ENCODE data around the gene TRA2B. TPM values are rescaled to one million over a fixed set of nuclear protein-coding genes. Genes with fewer than 3 reads are reported as not detected.

TRA2B gene
- total RNA-seq, 5 donors from 2014 or later (not counting 1 experiment from before 2014, with no cell fraction given): 166 to 583 (median 175) TPM

DNA sequence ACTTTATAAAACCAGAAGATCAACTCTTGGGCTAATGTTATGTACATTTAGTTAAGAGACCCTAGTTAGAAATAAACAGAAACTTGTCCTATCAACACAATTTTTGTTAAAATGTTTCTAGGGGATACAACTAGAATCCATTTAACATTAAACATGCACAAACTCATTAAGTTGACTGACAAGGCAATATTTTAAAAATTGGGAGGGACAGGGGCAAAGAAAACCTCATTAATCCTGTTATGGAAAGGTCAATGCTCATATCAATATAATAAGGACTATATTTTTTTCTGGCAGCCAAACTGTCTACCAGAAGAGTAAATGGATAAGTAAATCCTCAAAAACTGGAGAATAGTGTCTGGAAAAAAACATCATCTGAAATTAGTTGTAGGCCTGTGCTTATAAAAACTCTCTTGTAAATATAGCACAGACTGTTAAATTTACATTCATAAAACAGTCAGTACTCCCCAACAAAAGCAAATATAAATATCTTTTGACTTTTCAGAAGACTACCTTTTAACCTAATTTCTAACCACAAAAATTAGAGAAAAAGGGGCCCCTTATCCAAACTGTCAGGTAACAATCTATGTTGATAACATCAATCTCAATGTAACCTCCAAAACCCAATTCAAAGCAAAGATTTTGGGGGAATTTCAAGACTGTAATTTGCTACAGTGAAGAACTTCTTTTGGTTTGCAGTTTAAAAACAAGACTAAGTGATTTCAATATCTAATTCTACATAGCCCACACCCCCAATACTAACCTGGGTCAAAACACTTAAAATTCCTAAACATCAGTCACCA, 4.2 kb downstream of the TRA2B start:
- H3K4me1 ChIP-seq (ENCODE audit: control insufficient read depth in 1 of 2, extremely low read depth in 1 of 2, insufficient read depth in 2 of 2, low read length in 2 of 2): peaks cover 16 to 62% of the 10 kb centered on the region in 2 experiments
- peaks cover 31% of the 10 kb centered on the region for H3K36me3 Mint-ChIP-seq
- peak overlapping the region; percentile 40 to 55 for H3K27ac Mint-ChIP-seq
- ChIA-PET POLR2A (interaction anchor here in 1 of 2 donors (3.2 kb wide), 1 partner anchor 20 kb away, joined by 20 read pairs; no protein-coding TSS in a partner anchor), CTCF (interaction anchor here (1.2 to 2.6 kb wide), 3 partner anchors 10 kb away, joined by 4 to 30 read pairs (median 5); no protein-coding TSS in a partner anchor)
- peak overlapping the region; percentile 98 to 100 (median 100) for H3K4me3 Mint-ChIP-seq
- no peaks in the 10 kb centered on the region for H3K27me3 ChIP-seq (replicated peaks in 1 of 2; ENCODE audit: control insufficient read depth in 2 of 2, extremely low read depth in 1 of 2, insufficient read depth in 2 of 2, low read length in 1 of 2)
- H3K27me3 Mint-ChIP-seq: no peaks in the 10 kb centered on the region
- no peaks in the 10 kb centered on the region for H3K9me3 ChIP-seq
- H3K27ac ChIP-seq (ENCODE audit: low read length): peak overlapping the region; percentile 10
- DNase-seq (no peak), ATAC-seq (replicated peaks in 1 of 4) (no peak)
- H3K4me1 Mint-ChIP-seq: peaks cover 76 to 84% (median 77%) of the 10 kb centered on the region in 3 donors
- no peaks in the 10 kb centered on the region for H3K9me3 Mint-ChIP-seq
- H3K36me3 ChIP-seq (ENCODE audit: control insufficient read depth in 2 of 2, extremely low read depth in 1 of 2, insufficient read depth in 1 of 2, low read length in 1 of 2): peaks cover 4 to 12% of the 10 kb centered on the region in 2 donors
- H3K4me3 ChIP-seq (ENCODE audit: control insufficient read depth in 1 of 2, extremely low read depth in 1 of 2, low read length in 1 of 2): peak overlapping the region; percentile 19 to 80

- Histone ChIP-seq H3K36me3 (ENCODE audit: control insufficient read depth in 2 of 2, extremely low read depth in 1 of 2, insufficient read depth in 1 of 2, low read length in 1 of 2) (peaks cover 4 to 14% of the 10 kb centered on the region in 2 donors), H3K4me1 (ENCODE audit: control insufficient read depth in 1 of 2, extremely low read depth in 1 of 2, insufficient read depth in 2 of 2, low read length in 2 of 2) (peaks cover 17 to 78% of the 10 kb centered on the region in 2 experiments), H3K9me3 (no peaks in the 10 kb centered on the region), H3K27ac (ENCODE audit: low read length) (no peak overlapping the region), H3K27me3 (replicated peaks in 1 of 2; ENCODE audit: control insufficient read depth in 2 of 2, extremely low read depth in 1 of 2, insufficient read depth in 2 of 2, low read length in 1 of 2) (no peaks in the 10 kb centered on the region), H3K4me3 (ENCODE audit: control insufficient read depth in 1 of 2, extremely low read depth in 1 of 2, low read length in 1 of 2) (peak overlapping the region; percentile 5 to 32)
- peak overlapping the region; percentile 98 to 100 (median 100) for H3K4me3 Mint-ChIP-seq
- 0% methylated on average over 2 of the region's 8 CpGs for WGBS (ENCODE audit: insufficient coverage)
- ChIA-PET CTCF (interaction anchor here (0.6 to 2.6 kb wide), 4 partner anchors 10 to 51 kb away, joined by 3 to 30 read pairs (median 4); no protein-coding TSS in a partner anchor), POLR2A (interaction anchor here (0.6 to 3.2 kb wide), 11 partner anchors 10 to 646 kb away, joined by 3 to 20 read pairs (median 8); partner anchors contain the start of gene DNAJB11 (in 1 of the 2))
- peaks cover 37% of the 10 kb centered on the region for H3K36me3 Mint-ChIP-seq
- no peaks in the 10 kb centered on the region for H3K9me3 Mint-ChIP-seq
- H3K4me1 Mint-ChIP-seq: peaks cover 87 to 94% (median 89%) of the 10 kb centered on the region in 3 donors
- ATAC-seq (replicated peaks in 1 of 4) (no peak), DNase-seq (no peak)
- peak overlapping the region; percentile 66 to 68 for H3K27ac Mint-ChIP-seq
- H3K27me3 Mint-ChIP-seq: no peaks in the 10 kb centered on the region
These were observed 5.8 kb downstream of the TRA2B start for GRCh38 chr3:185931777-185932612.

DNA sequence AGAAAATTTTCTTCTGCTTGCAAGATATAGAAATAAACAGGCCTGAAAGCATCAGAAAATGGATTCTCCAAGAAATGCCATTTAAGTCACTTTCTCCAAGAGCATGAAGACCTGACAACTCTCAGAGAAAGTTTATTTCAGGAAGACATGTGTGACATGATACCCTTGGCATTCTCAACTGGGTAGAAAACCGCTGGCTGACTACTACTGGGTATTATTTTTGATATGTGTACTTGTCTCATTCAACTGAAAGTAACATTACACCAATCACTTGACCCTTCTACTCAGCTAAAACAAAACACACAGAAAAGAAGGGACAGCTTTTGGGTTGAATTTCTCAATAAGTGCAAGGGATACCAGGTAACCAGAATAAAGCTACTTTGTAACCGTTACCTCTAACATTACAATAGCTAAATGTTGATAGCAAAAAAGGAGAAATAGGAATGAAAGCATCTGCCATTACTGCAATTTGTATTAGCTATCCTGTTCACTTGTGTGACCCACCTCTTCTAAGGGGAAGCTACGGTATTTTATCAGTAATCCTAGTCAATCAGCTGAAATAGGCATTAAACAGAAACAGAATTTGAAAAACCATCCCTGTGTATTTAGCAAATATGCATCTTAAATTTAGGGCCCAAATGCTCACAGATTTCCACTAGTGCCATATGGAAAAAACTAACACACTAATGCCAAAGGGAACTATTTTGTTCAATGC, 7.3 kb downstream of the TRA2B start:
- peaks cover 4 to 27% of the 10 kb centered on the region in 2 donors for H3K36me3 ChIP-seq (ENCODE audit: control insufficient read depth in 2 of 2, extremely low read depth in 1 of 2, insufficient read depth in 1 of 2, low read length in 1 of 2)
- peaks cover 21 to 85% of the 10 kb centered on the region in 2 experiments for H3K4me1 ChIP-seq (ENCODE audit: control insufficient read depth in 1 of 2, extremely low read depth in 1 of 2, insufficient read depth in 2 of 2, low read length in 2 of 2)
- peaks cover 45% of the 10 kb centered on the region for H3K36me3 Mint-ChIP-seq
- H3K27me3 ChIP-seq (replicated peaks in 1 of 2; ENCODE audit: control insufficient read depth in 2 of 2, extremely low read depth in 1 of 2, insufficient read depth in 2 of 2, low read length in 1 of 2): no peaks in the 10 kb centered on the region
- peaks cover 96 to 100% (median 96%) of the 10 kb centered on the region in 3 donors for H3K4me1 Mint-ChIP-seq
- CTCF ChIA-PET: interaction anchor here in 1 of 2 donors (1.0 to 2.6 kb wide), 3 partner anchors 13 to 1209 kb away, joined by 3 to 30 read pairs (median 3); partner anchors contain the start of gene RPL39L
- no peaks in the 10 kb centered on the region for H3K9me3 Mint-ChIP-seq
- DNase-seq: no peak
- no peak overlapping the region for H3K4me3 ChIP-seq (ENCODE audit: control insufficient read depth in 1 of 2, extremely low read depth in 1 of 2, low read length in 1 of 2)
- WGBS (ENCODE audit: insufficient coverage): no CpG with 5 or more reads among the region's 3 CpGs
- POLR2A ChIA-PET: interaction anchor here (0.5 to 3.2 kb wide), 6 partner anchors 9 to 226 kb away, joined by 3 to 20 read pairs (median 4); no protein-coding TSS in a partner anchor
- peak overlapping the region; percentile 98 to 100 (median 100) for H3K4me3 Mint-ChIP-seq
- H3K9me3 ChIP-seq: no peaks in the 10 kb centered on the region
- H3K27ac Mint-ChIP-seq: peak overlapping the region; percentile 7 to 68
- ATAC-seq (replicated peaks in 1 of 4): no peak
- no peaks in the 10 kb centered on the region for H3K27me3 Mint-ChIP-seq
- H3K27ac ChIP-seq (ENCODE audit: low read length): peak overlapping the region; percentile 16

DNA sequence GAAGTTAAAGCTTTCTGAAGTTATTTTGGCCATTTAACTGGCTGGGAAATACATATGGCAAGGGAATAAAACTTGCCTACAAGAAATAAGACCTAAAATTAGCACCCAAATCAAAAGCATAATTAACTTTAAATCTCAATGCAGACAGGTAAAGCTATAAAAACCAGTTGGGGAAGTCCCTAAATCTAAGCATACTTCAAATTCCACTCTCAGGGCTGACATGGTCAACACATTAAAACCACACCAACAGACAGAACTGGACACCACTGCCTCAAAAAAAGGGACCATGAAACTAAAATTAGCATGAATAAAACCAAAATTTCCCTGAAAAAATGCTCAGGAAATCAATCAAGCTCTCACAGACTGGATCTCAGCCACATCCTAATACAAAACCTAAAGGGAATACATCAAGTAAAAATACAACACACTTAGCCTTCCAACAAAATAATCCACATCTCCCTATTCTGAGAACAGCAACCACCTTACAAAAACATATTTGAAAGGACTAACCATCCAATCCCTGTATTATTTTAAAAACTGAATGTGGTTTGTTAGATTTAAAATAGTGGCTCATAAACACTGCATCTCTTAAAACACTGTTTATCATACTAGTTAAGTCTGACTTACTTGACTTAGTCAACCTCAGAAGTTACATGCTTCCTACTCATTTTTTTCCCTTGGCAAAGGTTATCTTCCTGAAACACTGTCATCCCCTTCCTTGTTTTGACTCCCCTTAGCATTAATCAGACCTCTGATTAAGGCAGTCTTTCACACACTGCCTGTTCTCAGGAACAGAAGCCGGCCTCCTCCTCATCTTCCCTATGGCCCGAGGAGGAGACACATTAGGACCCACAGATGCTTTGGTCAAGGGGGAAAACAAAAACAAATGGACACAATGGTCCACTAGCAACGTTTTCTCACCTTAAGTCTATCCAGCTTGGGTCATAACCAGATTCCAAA, 8.3 kb downstream of the TRA2B start:
- Mint-ChIP-seq H3K27ac (peak overlapping the region; percentile 55 to 68), H3K4me1 (peaks cover 96 to 100% (median 97%) of the 10 kb centered on the region in 3 donors), H3K36me3 (peaks cover 50% of the 10 kb centered on the region), H3K9me3 (no peaks in the 10 kb centered on the region), H3K27me3 (no peaks in the 10 kb centered on the region), H3K4me3 (peak overlapping the region; percentile 98 to 100 (median 100))
- Histone ChIP-seq H3K27me3 (replicated peaks in 1 of 2; ENCODE audit: control insufficient read depth in 2 of 2, extremely low read depth in 1 of 2, insufficient read depth in 2 of 2, low read length in 1 of 2) (no peaks in the 10 kb centered on the region), H3K4me1 (ENCODE audit: control insufficient read depth in 1 of 2, extremely low read depth in 1 of 2, insufficient read depth in 2 of 2, low read length in 2 of 2) (peaks cover 22 to 80% of the 10 kb centered on the region in 2 experiments), H3K9me3 (no peaks in the 10 kb centered on the region), H3K4me3 (ENCODE audit: control insufficient read depth in 1 of 2, extremely low read depth in 1 of 2, low read length in 1 of 2) (peak overlapping the region; percentile 6 to 38), H3K27ac (ENCODE audit: low read length) (peak overlapping the region; percentile 16), H3K36me3 (ENCODE audit: control insufficient read depth in 2 of 2, extremely low read depth in 1 of 2, insufficient read depth in 1 of 2, low read length in 1 of 2) (peaks cover 4 to 38% of the 10 kb centered on the region in 2 donors)
- POLR2A ChIA-PET: interaction anchor here (0.6 to 4.6 kb wide), 7 partner anchors 7 to 16 kb away, joined by 3 to 45 read pairs (median 3); partner anchors contain the start of gene TRA2B (in 2 of the 2)
- no peak for DNase-seq
- CTCF ChIA-PET: interaction anchor here (0.6 to 1.3 kb wide), 2 partner anchors 14 to 1236 kb away, joined by 3 to 9 read pairs; no protein-coding TSS in a partner anchor
- WGBS (ENCODE audit: insufficient coverage): 0% methylated on average over 1 of the region's 3 CpGs
- no peak for ATAC-seq (replicated peaks in 1 of 4)

DNA sequence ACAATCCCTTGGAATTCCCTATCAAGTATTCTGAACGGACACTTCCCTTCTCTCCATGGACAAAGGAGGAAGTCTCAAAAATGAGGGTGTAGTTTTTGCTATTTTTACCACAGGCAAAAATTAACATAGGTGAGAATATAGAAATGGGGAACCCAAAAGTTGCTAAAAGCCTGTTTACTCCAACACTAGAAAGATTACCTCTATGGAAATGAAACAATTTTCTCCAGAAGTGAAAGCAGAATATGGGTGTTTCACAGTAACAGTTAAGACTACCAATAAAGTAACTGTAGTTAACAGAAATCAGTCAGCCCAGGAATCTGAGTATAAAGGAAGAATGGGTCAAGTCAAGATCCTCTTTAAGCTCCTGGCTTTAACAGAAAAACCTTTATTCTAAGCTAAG, 9.3 kb downstream of the TRA2B start:
- Histone ChIP-seq H3K9me3 (no peaks in the 10 kb centered on the region), H3K4me3 (ENCODE audit: control insufficient read depth in 1 of 2, extremely low read depth in 1 of 2, low read length in 1 of 2) (no peak overlapping the region), H3K27me3 (replicated peaks in 1 of 2; ENCODE audit: control insufficient read depth in 2 of 2, extremely low read depth in 1 of 2, insufficient read depth in 2 of 2, low read length in 1 of 2) (no peaks in the 10 kb centered on the region), H3K4me1 (ENCODE audit: control insufficient read depth in 1 of 2, extremely low read depth in 1 of 2, insufficient read depth in 2 of 2, low read length in 2 of 2) (peaks cover 24 to 72% of the 10 kb centered on the region in 2 experiments), H3K27ac (ENCODE audit: low read length) (peak overlapping the region; percentile 3), H3K36me3 (ENCODE audit: control insufficient read depth in 2 of 2, extremely low read depth in 1 of 2, insufficient read depth in 1 of 2, low read length in 1 of 2) (peaks cover 4 to 48% of the 10 kb centered on the region in 2 donors)
- Mint-ChIP-seq H3K27ac (peak overlapping the region; percentile 55 to 68), H3K9me3 (no peaks in the 10 kb centered on the region), H3K36me3 (peaks cover 58% of the 10 kb centered on the region), H3K4me1 (peaks cover 95 to 100% (median 96%) of the 10 kb centered on the region in 3 donors), H3K4me3 (peak overlapping the region; percentile 98 to 100 (median 100)), H3K27me3 (no peaks in the 10 kb centered on the region)
- CTCF ChIA-PET: interaction anchor here (1.3 to 4.8 kb wide), 3 partner anchors 15 kb away, joined by 9 to 35 read pairs (median 10); no protein-coding TSS in a partner anchor
- DNase-seq (no peak), ATAC-seq (replicated peaks in 1 of 4) (peak in 1 of 4 experiments; percentile 8)
- POLR2A ChIA-PET: interaction anchor here (0.7 to 4.6 kb wide), 7 partner anchors 8 to 15 kb away, joined by 3 to 45 read pairs (median 11); partner anchors contain the start of gene TRA2B (in 2 of the 2)
- no CpG with 5 or more reads among the region's 1 CpG for WGBS (ENCODE audit: insufficient coverage)

Measured in T-cell (primary cell).